NCI-H460 (cell line): ENCODE measurements around the gene MED27. TPM values are rescaled to one million over a fixed set of nuclear protein-coding genes. Genes with fewer than 3 reads are reported as not detected.
A peak's percentile ranks its signal among the peaks of the same experiment; 100 is the strongest.

Source experiments
- DNase-seq: peaks from one replicate; pipeline ENCODE4 v3.0.0-alpha.2; 2016; ENCODE audit warnings: low read depth; ENCODE audit errors: extremely low read depth
- total RNA-seq: library from RNA; depleted of rRNA; stranded (reverse); fragments of >200 nt; shearing (Covaris generic); gene quantifications from 2 replicates; pipeline ENCODE4 v1.2.3, GENCODE V29; 2014; rRNA removed

MED27 gene
- total RNA-seq, 1 experiment from 2014 or later = 24.7 TPM

GRCh38 chr9:131824953-131825495 is 254.6 kb downstream of the MED27 start:
- no peak for DNase-seq

GRCh38 chr9:131824155-131824594 is 255.5 kb downstream of the MED27 start:
- no peak for DNase-seq

GRCh38 chr9:131823701-131824146 is 255.9 kb downstream of the MED27 start:
- no peak for DNase-seq

- DNase-seq = no peak
These were observed 261.6 kb downstream of the MED27 start for GRCh38 chr9:131818089-131818488.

- peak; percentile 2 for DNase-seq
These were observed 262.0 kb downstream of the MED27 start for GRCh38 chr9:131817627-131818026.

GRCh38 chr9:131817073-131817472 is 262.6 kb downstream of the MED27 start:
- DNase-seq = no peak

- DNase-seq = no peak
These were observed 263.4 kb downstream of the MED27 start for GRCh38 chr9:131815970-131816873.

- no peak for DNase-seq
These were observed 265.0 kb downstream of the MED27 start for GRCh38 chr9:131814707-131815106.

- no peak for DNase-seq
These were observed 266.6 kb downstream of the MED27 start for GRCh38 chr9:131813116-131813515.

GRCh38 chr9:131812116-131812790 is 267.4 kb downstream of the MED27 start:
- no peak for DNase-seq

- DNase-seq = no peak
These were observed 268.3 kb downstream of the MED27 start for GRCh38 chr9:131811405-131811804.

- DNase-seq = no peak
These were observed 269.1 kb downstream of the MED27 start for GRCh38 chr9:131810351-131811170.

Other genes with a start within 250 kb of the MED27 start
- gene NTNG2, start 82.2 kb upstream of the MED27 start, total RNA-seq = 0.07 and 0.09 TPM in 2 replicates